GM23338 (cell line): ENCODE measurements around the gene NOTCH1.

Experiments
- CREB1 ChIP-seq: fragments of 250-450 bp; sonication (Bioruptor Pico); IDR thresholded peaks from 2 replicates; pipeline ENCODE4 v1.5.0; 2020; ENCODE audit warnings: low read depth, mild to moderate bottlenecking, moderate library complexity
- CTCF ChIP-seq, 2 experiments: fragments of 200-600 bp in 1 of 2; sonication (generic) in 1 of 2; conservative IDR thresholded peaks; 2 replicates each; pipeline versions ENCODE4 v1.5.1 to v1.6.1; 2016 to 2017; ENCODE audit warnings: antibody characterized with exemption in 2 of 2, low read depth in 2 of 2, mild to moderate bottlenecking in 2 of 2, moderate library complexity in 1 of 2
- ETS1 ChIP-seq: IDR thresholded peaks from 2 replicates; pipeline ENCODE4 v1.6.1; 2016; ENCODE audit warnings: antibody characterized with exemption
- EZH2 ChIP-seq: fragments of 200-600 bp; sonication (generic); IDR thresholded peaks from one replicate; pipeline ENCODE4 v1.8.0; 2017; ENCODE audit warnings: antibody characterized with exemption, mild to moderate bottlenecking, low read depth; ENCODE audit not compliant: unreplicated experiment
- EZH2phosphoT487 ChIP-seq: fragments of 200-600 bp; sonication (generic); IDR thresholded peaks from one replicate; pipeline ENCODE4 v1.8.1; 2018; ENCODE audit warnings: antibody characterized with exemption; ENCODE audit not compliant: unreplicated experiment
- JUNB ChIP-seq: IDR thresholded peaks from one replicate; pipeline ENCODE4 v1.6.1; 2016; ENCODE audit warnings: antibody characterized with exemption; ENCODE audit not compliant: unreplicated experiment
- NANOG ChIP-seq: IDR thresholded peaks from 2 replicates; pipeline ENCODE4 v1.6.1; 2016; ENCODE audit warnings: antibody characterized with exemption, borderline replicate concordance
- POLR2AphosphoS5 ChIP-seq: IDR thresholded peaks from 2 replicates; pipeline ENCODE4 v1.6.1; 2016; ENCODE audit warnings: antibody characterized with exemption, low read depth
- REST ChIP-seq: IDR thresholded peaks from one replicate; pipeline ENCODE4 v1.6.1; 2018; ENCODE audit warnings: antibody characterized with exemption; ENCODE audit not compliant: unreplicated experiment
- STAT1 ChIP-seq: IDR thresholded peaks from one replicate; pipeline ENCODE4 v1.6.1; 2016; ENCODE audit warnings: antibody characterized with exemption; ENCODE audit not compliant: unreplicated experiment
- ZNF114 ChIP-seq: fragments of 250-450 bp; sonication (Bioruptor Pico); IDR thresholded peaks from 2 replicates; pipeline ENCODE4 v1.5.0; 2020; ENCODE audit warnings: mild to moderate bottlenecking, moderate library complexity
- ZNF331 ChIP-seq: fragments of 250-450 bp; sonication (Bioruptor Pico); IDR thresholded peaks from 2 replicates; pipeline ENCODE4 v1.5.0; 2020; ENCODE audit warnings: low read depth, mild to moderate bottlenecking, moderate library complexity

- TF ChIP-seq EZH2 = no peak
- no peak for TF ChIP-seq CTCF (conservative IDR thresholded peaks at IDR 0.05; ENCODE audit: low read depth in 2 of 2)
- no peak for TF ChIP-seq ZNF114
- no peak for TF ChIP-seq ETS1
- TF ChIP-seq POLR2AphosphoS5 = no peak
- TF ChIP-seq CREB1 (CRISPR knock-in tag) = no peak
- TF ChIP-seq EZH2phosphoT487 = no peak
- TF ChIP-seq REST = no peak
- TF ChIP-seq STAT1 = no peak
- no peak for TF ChIP-seq ZNF331 (CRISPR knock-in tag)
- TF ChIP-seq NANOG = no peak
- TF ChIP-seq JUNB = no peak
These were observed 45.2 kb upstream of the NOTCH1 start for GRCh38 chr9:136590821-136591752.
